Measurements from ENCODE around the gene CCDC88B.

- TF ChIP-seq CTCF (IDR thresholded peaks at IDR 0.05) = no peak
- no peak for TF ChIP-seq EP300 (IDR thresholded peaks at IDR 0.05)
- TF ChIP-seq POLR2A (IDR thresholded peaks at IDR 0.05; ENCODE audit: low read depth) = no peak
Measured at GRCh38 chr11:64312947-64313346, 27.1 kb upstream of the CCDC88B start.

Measured in esophagus muscularis mucosa (tissue), 4 donors.